SK-N-SH (cell line): ENCODE data around the gene AGBL1. TPM values are rescaled to one million over a fixed set of nuclear protein-coding genes. Genes with fewer than 3 reads are reported as not detected.

Source experiments
- CTCF ChIA-PET: fragments of 300-600, 350-600 bp; formaldehyde crosslinking; extraction: SDS; loops from one replicate; lab custom pipeline; 2021; lab: Yijun Ruan, JAX
- POLR2A ChIA-PET: fragments of 350-600 bp; sonication (Branson Sonifier 250); formaldehyde crosslinking; extraction: SDS; loops from one replicate; lab custom pipeline; 2020; ENCODE audit warnings: antibody characterized with exemption, inconsistent platforms; lab: Yijun Ruan, JAX
- DNase-seq: peaks from one replicate; pipeline ENCODE4 v3.0.0; 2012
- H2AFZ ChIP-seq: fragments of 200-600 bp; sonication (generic); 2 replicates; pipeline ENCODE4 v1.8.1; 2016; ENCODE audit warnings: antibody characterized with exemption, mild to moderate bottlenecking, low read depth
- H3F3A ChIP-seq: fragments of 200-600 bp; sonication (generic); replicated peaks from 2 replicates; pipeline ENCODE3; 2016; ENCODE audit warnings: antibody characterized with exemption, mild to moderate bottlenecking; ENCODE audit not compliant: insufficient read depth
- H3K27ac ChIP-seq, 2 experiments: fragments of 200-500 bp in 1 of 2; fragments of 200-600 bp in 1 of 2; sonication (Bioruptor generic) in 1 of 2; sonication (generic), shearing (Covaris generic) in 1 of 2; 2 replicates each; pipeline versions ENCODE4 v1.5.1 to v1.6.1; 2014 to 2016; ENCODE audit warnings: low read depth in 2 of 2, inconsistent platforms in 1 of 2, low read length in 1 of 2, mild to moderate bottlenecking in 1 of 2, mixed read lengths in 1 of 2
- H3K27me3 ChIP-seq: fragments of 200-600 bp; sonication (generic), shearing (Covaris generic); 2 replicates; pipeline ENCODE4 v1.6.1; 2016; ENCODE audit warnings: mixed run types; ENCODE audit not compliant: insufficient read depth
- H3K36me3 ChIP-seq, 2 experiments: fragments of 200-500 bp in 1 of 2; fragments of 200-600 bp in 1 of 2; sonication (Bioruptor generic) in 1 of 2; sonication (generic) in 1 of 2; replicated peaks in 1 of 2; 2 replicates each; pipeline versions ENCODE3 to v1.5.1; 2014 to 2016; ENCODE audit warnings: low read length in 1 of 2, mild to moderate bottlenecking in 1 of 2; ENCODE audit not compliant: insufficient read depth in 2 of 2, control insufficient read depth in 1 of 2
- H3K4me1 ChIP-seq, 2 experiments: fragments of 200-500 bp in 1 of 2; fragments of 200-600 bp in 1 of 2; sonication (Bioruptor generic) in 1 of 2; sonication (generic), shearing (Covaris generic) in 1 of 2; 2 replicates each; pipeline versions ENCODE4 v1.5.1 to v1.6.1; 2014 to 2016; ENCODE audit warnings: low read depth in 1 of 2, low read length in 1 of 2, mixed run types in 1 of 2; ENCODE audit not compliant: insufficient read depth in 2 of 2, control insufficient read depth in 1 of 2
- H3K4me2 ChIP-seq: fragments of 200-600 bp; sonication (generic), shearing (Covaris generic); 2 replicates; pipeline ENCODE4 v1.6.1; 2017; ENCODE audit warnings: mixed run types
- H3K4me3 ChIP-seq, 2 experiments: fragments of 200-500 bp in 1 of 2; fragments of 200-600 bp in 1 of 2; sonication (Bioruptor generic) in 1 of 2; sonication (generic), shearing (Covaris generic) in 1 of 2; 2 replicates each; pipeline versions ENCODE4 v1.5.1 to v1.8.1; 2014 to 2016; ENCODE audit warnings: low read depth in 2 of 2, inconsistent platforms in 1 of 2, low read length in 1 of 2, mild to moderate bottlenecking in 1 of 2, mixed read lengths in 1 of 2, moderate library complexity in 1 of 2
- H3K79me2 ChIP-seq: fragments of 200-600 bp; sonication (generic); 2 replicates; pipeline ENCODE4 v1.8.1; 2017; ENCODE audit warnings: mild to moderate bottlenecking; ENCODE audit not compliant: insufficient read depth
- H3K9ac ChIP-seq: fragments of 200-600 bp; sonication (generic); 2 replicates; pipeline ENCODE4 v1.6.1; 2017; ENCODE audit warnings: mixed run types
- H3K9me2 ChIP-seq: fragments of 200-600 bp; sonication (generic); 2 replicates; pipeline ENCODE4 v1.6.1; 2017; ENCODE audit warnings: mixed run types
- H3K9me3 ChIP-seq: fragments of 200-600 bp; sonication (generic); 2 replicates; pipeline ENCODE4 v1.6.1; 2017; ENCODE audit warnings: mixed run types, mild to moderate bottlenecking, moderate library complexity
- H4K20me1 ChIP-seq: fragments of 200-600 bp; sonication (generic); 2 replicates; pipeline ENCODE4 v1.6.1; 2017; ENCODE audit warnings: mild to moderate bottlenecking, mixed run types; ENCODE audit not compliant: insufficient read depth
- CHD2 ChIP-seq: fragments of 150-350 bp; IDR thresholded peaks from 2 replicates; pipeline ENCODE4 v1.6.1; 2018; ENCODE audit warnings: low read length; ENCODE audit not compliant: partially characterized antibody
- ELF1 ChIP-seq: IDR thresholded peaks from 2 replicates; pipeline ENCODE4 v1.4.0; 2012
- EZH2phosphoT487 ChIP-seq: fragments of 200-600 bp; sonication (generic); IDR thresholded peaks from 2 replicates; pipeline ENCODE4 v1.6.1; 2017; ENCODE audit warnings: low read depth, mixed run types, mild to moderate bottlenecking, antibody characterized with exemption, moderate library complexity, borderline replicate concordance
- FOXM1 ChIP-seq: IDR thresholded peaks from 2 replicates; pipeline ENCODE4 v1.4.0; 2012; ENCODE audit warnings: low read depth, mild to moderate bottlenecking
- JUND ChIP-seq: IDR thresholded peaks from 2 replicates; pipeline ENCODE4 v1.4.0; 2012
- MXI1 ChIP-seq: IDR thresholded peaks from 2 replicates; pipeline ENCODE4 v1.6.1; 2012; ENCODE audit warnings: mild to moderate bottlenecking, low read depth, low read length, improper control_type of control experiment
- POLR2AphosphoS5 ChIP-seq: IDR thresholded peaks from 2 replicates; pipeline ENCODE4 v1.6.1; 2012; ENCODE audit warnings: low read depth, low read length
- REST ChIP-seq: IDR thresholded peaks from 2 replicates; pipeline ENCODE4 v1.6.1; 2012; ENCODE audit warnings: mild to moderate bottlenecking, low read depth, low read length, moderate library complexity
- WGBS: methylation state at CpG from one replicate; pipeline ENCODE4 v1.1.6; 2017; ENCODE audit warnings: low lambda C conversion rate; 5-methylcytosine and 5-hydroxymethylcytosine counted together
- polyA plus RNA-seq, 3 experiments: library from polyadenylated mRNA; depleted of rRNA; stranded (reverse); fragments of >200 nt; gene quantifications; 2 replicates each; pipeline ENCODE4 v1.2.3, GENCODE V29; 2012
- TF ChIP-seq, protein P1 (sequence below): IDR thresholded peaks from 2 replicates; pipeline ENCODE4 v1.4.0; 2012; ENCODE audit warnings: low read depth, borderline replicate concordance
- TF ChIP-seq, protein P2 (sequence below): fragments of 150-350 bp; IDR thresholded peaks from 2 replicates; pipeline ENCODE4 v1.6.1; 2017; ENCODE audit warnings: antibody characterized with exemption, low read length, low read depth, borderline replicate concordance

Gene AGBL1
- polyA plus RNA-seq, 1 of the 3 experiments (the other 2 are of a cell fraction), result not detected

DNA sequence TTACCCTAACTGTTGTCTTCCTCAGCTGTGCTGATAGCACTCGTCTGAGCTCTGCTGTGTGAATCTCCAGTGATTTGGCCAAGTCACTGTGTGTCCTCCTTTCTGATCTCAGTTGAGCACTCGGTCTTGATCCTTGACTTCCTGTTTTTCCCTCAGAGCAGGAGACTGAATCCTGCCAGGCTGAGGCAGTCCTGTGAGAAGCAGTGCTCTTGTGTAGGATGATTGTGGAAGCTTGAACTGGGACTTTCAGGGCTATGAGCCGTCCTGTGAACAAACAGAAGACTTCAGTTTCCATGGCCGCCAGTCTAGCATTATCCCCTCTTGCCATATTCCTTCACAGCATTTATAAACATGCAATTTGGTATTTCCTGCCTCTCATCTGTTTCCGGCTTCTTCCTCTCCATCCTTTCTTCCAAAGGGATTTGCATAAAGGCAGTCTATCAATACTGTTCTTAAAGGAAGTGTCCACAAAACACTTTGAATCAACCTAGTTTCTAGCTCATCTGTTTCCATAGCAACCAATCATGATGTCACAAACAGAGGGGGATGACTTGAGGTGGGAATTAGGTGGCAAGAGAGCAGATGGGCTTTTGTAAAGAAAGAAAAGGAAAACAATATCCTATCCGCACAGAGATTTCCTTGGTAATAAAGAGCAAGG, 237.2 kb downstream of the AGBL1 start (continued):
- no peak for TF ChIP-seq MXI1

DNA sequence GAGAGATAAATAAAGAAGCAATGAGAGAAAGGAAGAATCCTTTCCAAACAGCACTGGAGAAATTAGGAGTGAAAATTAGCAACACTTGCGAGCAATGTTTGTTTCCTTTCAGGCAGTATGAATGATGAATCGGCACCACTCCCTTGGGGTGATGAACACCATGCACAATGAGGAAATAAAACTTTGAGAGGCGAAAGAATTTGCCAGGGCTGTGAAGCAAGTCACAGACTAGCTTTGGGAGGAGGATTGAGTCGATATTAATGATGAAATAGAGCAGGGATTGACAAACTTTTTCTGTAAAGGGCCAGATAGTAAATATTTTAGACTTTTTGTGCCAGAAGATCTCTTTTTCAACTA, 237.7 kb downstream of the AGBL1 start:
- ChIA-PET POLR2A (interaction anchor here (0.6 kb wide), 1 partner anchor 97 kb away, joined by 3 read pairs; no protein-coding TSS in a partner anchor), CTCF (no interaction called here)
- Histone ChIP-seq H3K4me3 (no peak overlapping the region), H2AFZ (no peak overlapping the region), H3K36me3 (no peaks in the 10 kb centered on the region), H3K4me2 (no peak overlapping the region), H3K4me1 (no peaks in the 10 kb centered on the region), H3K27me3 (no peaks in the 10 kb centered on the region), H4K20me1 (no peaks in the 10 kb centered on the region), H3K9me2 (no peaks in the 10 kb centered on the region), H3K27ac (no peak overlapping the region), H3F3A (no peaks in the 10 kb centered on the region), H3K79me2 (no peaks in the 10 kb centered on the region), H3K9me3 (no peaks in the 10 kb centered on the region), H3K9ac (no peak overlapping the region)
- TF ChIP-seq EZH2phosphoT487 (no peak), FOXM1 (no peak), POLR2AphosphoS5 (no peak), JUND (no peak), REST (no peak), ELF1 (no peak), CHD2 (no peak)
- TF ChIP-seq, protein P1, sequence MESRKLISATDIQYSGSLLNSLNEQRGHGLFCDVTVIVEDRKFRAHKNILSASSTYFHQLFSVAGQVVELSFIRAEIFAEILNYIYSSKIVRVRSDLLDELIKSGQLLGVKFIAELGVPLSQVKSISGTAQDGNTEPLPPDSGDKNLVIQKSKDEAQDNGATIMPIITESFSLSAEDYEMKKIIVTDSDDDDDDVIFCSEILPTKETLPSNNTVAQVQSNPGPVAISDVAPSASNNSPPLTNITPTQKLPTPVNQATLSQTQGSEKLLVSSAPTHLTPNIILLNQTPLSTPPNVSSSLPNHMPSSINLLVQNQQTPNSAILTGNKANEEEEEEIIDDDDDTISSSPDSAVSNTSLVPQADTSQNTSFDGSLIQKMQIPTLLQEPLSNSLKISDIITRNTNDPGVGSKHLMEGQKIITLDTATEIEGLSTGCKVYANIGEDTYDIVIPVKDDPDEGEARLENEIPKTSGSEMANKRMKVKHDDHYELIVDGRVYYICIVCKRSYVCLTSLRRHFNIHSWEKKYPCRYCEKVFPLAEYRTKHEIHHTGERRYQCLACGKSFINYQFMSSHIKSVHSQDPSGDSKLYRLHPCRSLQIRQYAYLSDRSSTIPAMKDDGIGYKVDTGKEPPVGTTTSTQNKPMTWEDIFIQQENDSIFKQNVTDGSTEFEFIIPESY, result no peak
- TF ChIP-seq, protein P2, sequence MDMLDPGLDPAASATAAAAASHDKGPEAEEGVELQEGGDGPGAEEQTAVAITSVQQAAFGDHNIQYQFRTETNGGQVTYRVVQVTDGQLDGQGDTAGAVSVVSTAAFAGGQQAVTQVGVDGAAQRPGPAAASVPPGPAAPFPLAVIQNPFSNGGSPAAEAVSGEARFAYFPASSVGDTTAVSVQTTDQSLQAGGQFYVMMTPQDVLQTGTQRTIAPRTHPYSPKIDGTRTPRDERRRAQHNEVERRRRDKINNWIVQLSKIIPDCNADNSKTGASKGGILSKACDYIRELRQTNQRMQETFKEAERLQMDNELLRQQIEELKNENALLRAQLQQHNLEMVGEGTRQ, result no peak
- 23% methylated on average over 4 of the region's 4 CpGs for WGBS
- no peak for DNase-seq
